ENCODE results near the gene AFP.

- TF ChIP-seq SP1 (IDR thresholded peaks at IDR 0.05) (no peak), BHLHE40 (IDR thresholded peaks at IDR 0.05; ENCODE audit: borderline replicate concordance) (no peak), TARDBP (IDR thresholded peaks at IDR 0.05) (no peak), FOXM1 (IDR thresholded peaks at IDR 0.05; ENCODE audit: borderline replicate concordance) (no peak), FOXA1 (IDR thresholded peaks at IDR 0.05) (no peak)
Observed at GRCh38 chr4:73433140-73433539, 2.9 kb upstream of the AFP start.

Data from HEK293T (cell line).